ENCODE data around the gene PRMT3.

DNA sequence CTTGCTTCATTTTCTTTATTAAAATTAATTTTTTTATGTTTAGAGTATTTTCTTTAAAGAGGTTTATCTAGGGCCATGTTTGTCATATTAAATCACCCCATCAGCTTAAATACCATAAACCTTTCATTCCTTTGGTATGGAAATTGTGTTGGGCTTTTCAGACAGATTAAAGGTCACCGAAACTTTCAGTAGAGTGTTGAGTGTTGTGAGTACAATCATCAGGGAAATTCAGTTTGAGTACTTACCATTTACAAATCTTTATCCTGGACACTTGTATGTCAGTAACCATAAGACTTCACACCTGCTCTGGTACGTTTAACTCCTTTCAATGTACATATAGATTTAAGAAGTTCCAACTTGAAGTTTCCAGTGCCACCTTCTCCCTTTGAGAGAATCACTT lies 12.0 kb downstream of the PRMT3 start:
- TF ChIP-seq POLR2A (IDR thresholded peaks at IDR 0.05) = no peak
- TF ChIP-seq, protein P1, sequence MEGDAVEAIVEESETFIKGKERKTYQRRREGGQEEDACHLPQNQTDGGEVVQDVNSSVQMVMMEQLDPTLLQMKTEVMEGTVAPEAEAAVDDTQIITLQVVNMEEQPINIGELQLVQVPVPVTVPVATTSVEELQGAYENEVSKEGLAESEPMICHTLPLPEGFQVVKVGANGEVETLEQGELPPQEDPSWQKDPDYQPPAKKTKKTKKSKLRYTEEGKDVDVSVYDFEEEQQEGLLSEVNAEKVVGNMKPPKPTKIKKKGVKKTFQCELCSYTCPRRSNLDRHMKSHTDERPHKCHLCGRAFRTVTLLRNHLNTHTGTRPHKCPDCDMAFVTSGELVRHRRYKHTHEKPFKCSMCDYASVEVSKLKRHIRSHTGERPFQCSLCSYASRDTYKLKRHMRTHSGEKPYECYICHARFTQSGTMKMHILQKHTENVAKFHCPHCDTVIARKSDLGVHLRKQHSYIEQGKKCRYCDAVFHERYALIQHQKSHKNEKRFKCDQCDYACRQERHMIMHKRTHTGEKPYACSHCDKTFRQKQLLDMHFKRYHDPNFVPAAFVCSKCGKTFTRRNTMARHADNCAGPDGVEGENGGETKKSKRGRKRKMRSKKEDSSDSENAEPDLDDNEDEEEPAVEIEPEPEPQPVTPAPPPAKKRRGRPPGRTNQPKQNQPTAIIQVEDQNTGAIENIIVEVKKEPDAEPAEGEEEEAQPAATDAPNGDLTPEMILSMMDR (IDR thresholded peaks at IDR 0.05) = no peak
- TF ChIP-seq POLR2AphosphoS5 (IDR thresholded peaks at IDR 0.05) = no peak

Measured in breast epithelium (tissue), 3 donors.